ENCODE data around the gene FAM162A. TPM values are rescaled to one million over a fixed set of nuclear protein-coding genes. Genes with fewer than 3 reads are reported as not detected.

Gene FAM162A
- polyA plus RNA-seq (2012; ENCODE audit: missing spikeins) = 202 TPM

DNA sequence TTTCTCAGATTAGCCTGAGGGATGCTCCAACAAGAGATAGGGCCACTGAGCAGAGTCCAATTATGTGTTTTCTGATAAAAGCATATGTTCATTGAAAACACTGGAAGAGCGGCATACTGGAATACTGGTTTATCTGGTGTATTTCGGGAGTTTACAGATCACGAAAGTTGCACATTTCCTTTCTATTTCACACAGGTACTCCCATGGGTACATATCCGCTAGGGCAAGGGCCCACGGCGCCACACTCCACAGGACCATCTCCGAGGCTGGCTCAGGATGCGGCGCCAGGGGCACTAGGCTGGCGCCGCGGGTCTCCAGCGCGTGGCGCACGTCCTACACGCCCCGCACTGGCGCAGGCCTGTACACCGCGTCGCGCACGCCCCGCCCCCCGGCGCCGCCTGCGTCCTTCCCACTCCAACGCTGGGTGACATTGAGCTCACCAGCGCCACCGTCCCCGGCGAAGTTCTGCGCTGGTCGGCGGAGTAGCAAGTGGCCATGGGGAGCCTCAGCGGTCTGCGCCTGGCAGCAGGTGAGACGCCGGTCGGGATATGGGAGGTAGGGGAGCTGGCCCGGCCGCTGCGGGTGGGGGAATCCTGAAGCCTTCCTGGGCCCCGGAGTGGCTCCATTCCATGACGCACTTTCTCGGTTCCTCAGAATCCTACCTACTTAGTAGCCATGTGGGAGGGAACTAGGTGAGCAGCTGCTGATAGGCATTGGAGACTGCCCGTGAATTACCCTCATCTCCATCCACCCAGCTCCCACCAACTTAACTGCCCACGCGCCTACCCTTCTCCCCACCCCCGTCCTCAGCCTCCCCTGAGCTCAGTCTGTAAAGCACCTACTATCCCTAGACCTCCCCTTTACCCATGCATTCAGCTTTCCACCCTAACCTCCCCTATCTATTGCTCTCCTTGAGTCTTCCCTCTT lies at the start of gene FAM162A:
Gene FAM162A, plus strand, starts transcription at position 412 of the 927 bp plus-strand sequence. Its CDS starts 84 bp downstream, at position 496.
- DNase-seq (ENCODE audit: insufficient read length) (peak; percentile 79), FAIRE-seq (peak; percentile 98)
- TF ChIP-seq POLR2A (IDR thresholded peaks at IDR 0.05; ENCODE audit: low read depth, low read length) (peak; percentile 88), TAF1 (IDR thresholded peaks at IDR 0.05; ENCODE audit: borderline replicate concordance, low read depth, low read length) (peak; percentile 59; the same call in 1 of the 2 replicates), POLR2AphosphoS5 (IDR thresholded peaks at IDR 0.05; ENCODE audit: low read depth, low read length) (peak; percentile 73; the same call in 1 of the 2 replicates)

- DNase-seq (ENCODE audit: insufficient read length) (no peak), FAIRE-seq (no peak)
- no peak for TF ChIP-seq POLR2AphosphoS5 (IDR thresholded peaks at IDR 0.05; ENCODE audit: low read depth, low read length)
- no peak for TF ChIP-seq POLR2A (IDR thresholded peaks at IDR 0.05; ENCODE audit: low read depth, low read length)
- TF ChIP-seq TAF1 (IDR thresholded peaks at IDR 0.05; ENCODE audit: borderline replicate concordance, low read depth, low read length) = no peak
Observed at GRCh38 chr3:122342803-122343202, 41.2 kb upstream of the FAM162A start.

GRCh38 chr3:122343654-122344053 lies 40.3 kb upstream of the FAM162A start:
- FAIRE-seq (peak; percentile 17), DNase-seq (ENCODE audit: insufficient read length) (no peak)
- no peak for TF ChIP-seq POLR2A (IDR thresholded peaks at IDR 0.05; ENCODE audit: low read depth, low read length)
- no peak for TF ChIP-seq TAF1 (IDR thresholded peaks at IDR 0.05; ENCODE audit: borderline replicate concordance, low read depth, low read length)
- no peak for TF ChIP-seq POLR2AphosphoS5 (IDR thresholded peaks at IDR 0.05; ENCODE audit: low read depth, low read length)

DNA sequence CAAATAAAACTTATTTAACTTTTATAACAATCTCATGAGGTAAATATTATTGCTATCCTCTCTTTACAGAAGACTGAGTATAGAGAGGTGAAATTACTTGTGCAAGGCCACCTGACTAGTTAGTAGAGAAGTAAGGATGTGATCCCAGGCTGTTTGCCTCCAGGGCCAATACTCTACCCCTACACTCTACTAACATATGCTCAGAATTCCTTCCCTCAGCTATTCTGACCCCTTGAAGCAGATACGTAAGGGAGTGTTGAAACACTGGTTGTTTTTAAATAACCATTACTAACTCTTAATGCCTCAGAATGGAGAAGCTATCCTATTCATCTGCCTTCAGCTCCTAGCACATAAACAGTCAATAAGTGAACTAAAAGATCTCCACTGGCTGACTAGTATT lies 34.8 kb upstream of the FAM162A start:
- FAIRE-seq (no peak), DNase-seq (ENCODE audit: insufficient read length) (no peak)
- TF ChIP-seq POLR2A (IDR thresholded peaks at IDR 0.05; ENCODE audit: low read depth, low read length) (no peak), POLR2AphosphoS5 (IDR thresholded peaks at IDR 0.05; ENCODE audit: low read depth, low read length) (no peak), TAF1 (IDR thresholded peaks at IDR 0.05; ENCODE audit: borderline replicate concordance, low read depth, low read length) (no peak)

DNA sequence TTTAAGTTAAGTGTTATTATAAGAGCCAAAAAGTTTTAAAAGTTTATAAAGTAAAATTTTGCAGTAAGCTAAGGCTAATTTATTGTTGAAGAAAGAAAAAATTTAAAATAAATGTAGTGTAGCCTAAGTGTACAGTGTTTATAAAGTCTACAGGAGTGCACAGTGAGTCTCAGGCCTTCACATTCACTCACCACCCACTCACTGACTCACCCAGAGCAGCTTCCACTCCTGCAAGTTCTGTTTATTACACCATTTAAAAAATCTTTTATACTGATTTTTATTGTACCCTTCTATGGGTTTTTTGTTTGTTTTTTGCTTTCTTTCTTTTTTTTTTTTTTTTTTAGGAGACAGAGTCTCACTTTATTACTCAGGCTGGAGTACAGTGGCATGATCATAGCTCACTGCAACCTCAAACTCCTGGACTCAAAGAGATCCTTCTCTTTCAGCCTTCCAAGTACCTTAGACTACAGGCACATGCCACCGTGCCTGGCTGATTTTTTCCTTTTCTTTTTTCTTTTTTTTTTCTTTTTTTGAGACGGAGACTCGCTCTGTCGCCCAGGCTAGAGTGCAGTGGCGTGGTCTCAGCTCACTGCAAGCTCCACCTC lies 33.1 kb upstream of the FAM162A start:
- FAIRE-seq = no peak
- DNase-seq (ENCODE audit: insufficient read length) = no peak
- TF ChIP-seq TAF1 (IDR thresholded peaks at IDR 0.05; ENCODE audit: borderline replicate concordance, low read depth, low read length) (no peak), POLR2AphosphoS5 (IDR thresholded peaks at IDR 0.05; ENCODE audit: low read depth, low read length) (no peak), POLR2A (IDR thresholded peaks at IDR 0.05; ENCODE audit: low read depth, low read length) (no peak)

GRCh38 chr3:122351612-122352011 lies 32.4 kb upstream of the FAM162A start:
- no peak for TF ChIP-seq TAF1 (IDR thresholded peaks at IDR 0.05; ENCODE audit: borderline replicate concordance, low read depth, low read length)
- no peak for TF ChIP-seq POLR2A (IDR thresholded peaks at IDR 0.05; ENCODE audit: low read depth, low read length)
- no peak for TF ChIP-seq POLR2AphosphoS5 (IDR thresholded peaks at IDR 0.05; ENCODE audit: low read depth, low read length)
- DNase-seq (ENCODE audit: insufficient read length) (no peak), FAIRE-seq (no peak)

DNA sequence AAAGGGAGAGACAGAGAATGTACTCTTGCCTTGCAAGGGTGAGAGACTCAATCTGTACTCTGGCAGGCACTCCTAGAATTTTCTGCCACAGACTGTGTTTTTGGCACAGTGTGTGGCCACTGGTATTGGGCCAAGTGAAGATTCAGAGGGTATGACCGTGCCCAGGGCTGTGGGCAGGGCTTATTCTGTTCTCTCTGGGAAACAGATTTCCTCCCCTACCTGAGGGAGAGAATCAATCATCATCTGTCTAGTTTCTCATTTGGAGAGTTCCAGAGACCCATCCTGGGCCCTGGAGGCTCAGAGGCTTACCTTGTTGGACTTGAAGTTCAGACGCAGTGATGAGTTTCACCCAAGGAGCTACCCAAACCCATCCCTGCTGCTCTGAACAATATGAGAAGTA lies 30.8 kb upstream of the FAM162A start:
- TF ChIP-seq POLR2A (IDR thresholded peaks at IDR 0.05; ENCODE audit: low read depth, low read length) (no peak), TAF1 (IDR thresholded peaks at IDR 0.05; ENCODE audit: borderline replicate concordance, low read depth, low read length) (no peak), POLR2AphosphoS5 (IDR thresholded peaks at IDR 0.05; ENCODE audit: low read depth, low read length) (no peak)
- FAIRE-seq (no peak), DNase-seq (ENCODE audit: insufficient read length) (no peak)

- TF ChIP-seq POLR2A (IDR thresholded peaks at IDR 0.05; ENCODE audit: low read depth, low read length) (no peak), POLR2AphosphoS5 (IDR thresholded peaks at IDR 0.05; ENCODE audit: low read depth, low read length) (no peak), TAF1 (IDR thresholded peaks at IDR 0.05; ENCODE audit: borderline replicate concordance, low read depth, low read length) (no peak)
- no peak for FAIRE-seq
- DNase-seq (ENCODE audit: insufficient read length) = no peak
Observed at GRCh38 chr3:122353893-122354401, 30.0 kb upstream of the FAM162A start.

DNA sequence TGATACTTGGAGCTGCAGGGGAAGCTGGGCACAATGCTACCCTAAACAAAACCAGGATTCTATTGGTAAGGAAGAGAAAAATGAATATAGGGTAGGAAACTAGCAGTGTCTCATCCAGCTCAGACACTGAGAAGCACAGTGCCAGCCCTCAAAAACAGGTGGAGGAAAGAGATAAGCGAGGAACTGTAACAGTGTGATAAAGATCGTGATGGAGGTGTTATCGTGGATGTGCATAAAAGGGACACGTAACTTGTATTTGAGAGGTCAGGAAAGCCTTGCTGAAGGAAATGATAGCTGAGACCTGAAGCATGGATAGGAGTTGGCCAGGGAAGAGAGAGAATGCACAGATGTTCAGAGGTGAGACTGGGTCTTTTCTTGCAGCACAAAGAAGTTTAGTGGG lies 28.4 kb upstream of the FAM162A start:
- no peak for DNase-seq (ENCODE audit: insufficient read length)
- TF ChIP-seq POLR2AphosphoS5 (IDR thresholded peaks at IDR 0.05; ENCODE audit: low read depth, low read length) = no peak
- no peak for TF ChIP-seq POLR2A (IDR thresholded peaks at IDR 0.05; ENCODE audit: low read depth, low read length)
- no peak for TF ChIP-seq TAF1 (IDR thresholded peaks at IDR 0.05; ENCODE audit: borderline replicate concordance, low read depth, low read length)
- FAIRE-seq = no peak

DNA sequence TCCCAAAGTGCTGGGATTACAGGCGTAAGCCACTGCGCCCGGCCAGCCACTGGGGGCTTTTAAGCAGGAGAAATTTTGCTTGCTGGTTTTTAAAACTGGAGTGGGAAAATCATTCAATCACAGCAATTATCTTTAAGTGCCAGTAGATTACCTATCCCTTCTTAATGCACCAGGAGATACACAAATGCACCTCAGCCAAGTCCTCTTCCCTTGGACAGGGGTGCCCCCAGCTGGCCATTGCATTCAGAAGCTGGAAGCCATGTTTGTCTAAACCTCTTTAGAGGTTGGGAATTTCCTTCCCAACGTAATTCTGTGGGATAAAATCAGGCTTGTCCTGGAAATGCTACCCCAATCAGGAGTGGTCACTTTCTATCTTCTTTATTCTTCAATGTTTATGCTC lies 27.6 kb upstream of the FAM162A start:
- FAIRE-seq = peak; percentile 68
- DNase-seq (ENCODE audit: insufficient read length) = no peak
- no peak for TF ChIP-seq POLR2AphosphoS5 (IDR thresholded peaks at IDR 0.05; ENCODE audit: low read depth, low read length)
- no peak for TF ChIP-seq POLR2A (IDR thresholded peaks at IDR 0.05; ENCODE audit: low read depth, low read length)
- TF ChIP-seq TAF1 (IDR thresholded peaks at IDR 0.05; ENCODE audit: borderline replicate concordance, low read depth, low read length) = no peak

Measured in GM12892 (cell line).